Astrocyte (in vitro differentiated cells and primary cell): ENCODE data around the gene DYNLL1. TPM values are rescaled to one million over a fixed set of nuclear protein-coding genes. Genes with fewer than 3 reads are reported as not detected.
"Not testable (repeated sequence)": the region's sequence is repeated elsewhere in the genome, so short reads cannot be mapped to it uniquely, and the experiment has no call there.

Source experiments
- DNase-seq: peaks from one replicate; pipeline ENCODE4 v3.0.0-alpha.2; 2010; ENCODE audit warnings: low read depth
- FAIRE-seq: peaks from 2 replicates; lab custom pipeline; 2011; peaks lifted over from hg19 to GRCh38; lab: Jason Lieb, UNC
- H2AFZ ChIP-seq: 2 replicates; pipeline ENCODE4 v1.6.0; 2012; ENCODE audit warnings: low read depth, low read length, inconsistent platforms
- H3K27ac ChIP-seq: 2 replicates; pipeline ENCODE4 v1.5.1; 2011; ENCODE audit warnings: low read depth, low read length, inconsistent platforms
- H3K27me3 ChIP-seq: 2 replicates; pipeline ENCODE4 v1.6.0; 2011; ENCODE audit warnings: low read length, inconsistent platforms; ENCODE audit not compliant: insufficient read depth
- H3K36me3 ChIP-seq: 2 replicates; pipeline ENCODE4 v1.5.1; 2011; ENCODE audit warnings: low read length, inconsistent platforms; ENCODE audit not compliant: insufficient read depth
- H3K4me1 ChIP-seq: 2 replicates; pipeline ENCODE4 v1.5.1; 2011; ENCODE audit warnings: low read length, inconsistent platforms; ENCODE audit not compliant: insufficient read depth
- H3K4me2 ChIP-seq: 2 replicates; pipeline ENCODE4 v1.6.0; 2012; ENCODE audit warnings: low read length, inconsistent platforms
- H3K4me3 ChIP-seq: 2 replicates; pipeline ENCODE4 v1.5.1; 2011; ENCODE audit warnings: low read depth, mild to moderate bottlenecking, low read length, inconsistent platforms; ENCODE audit not compliant: insufficient read depth
- H3K79me2 ChIP-seq: 2 replicates; pipeline ENCODE4 v1.6.0; 2012; ENCODE audit warnings: mild to moderate bottlenecking, low read length, inconsistent platforms; ENCODE audit not compliant: insufficient read depth
- H3K9ac ChIP-seq: 2 replicates; pipeline ENCODE4 v1.6.0; 2012; ENCODE audit warnings: mild to moderate bottlenecking, low read length, inconsistent platforms
- H3K9me3 ChIP-seq: 2 replicates; pipeline ENCODE4 v1.5.1; 2012; ENCODE audit warnings: low read depth, mild to moderate bottlenecking, low read length, inconsistent platforms; ENCODE audit not compliant: insufficient read depth
- H4K20me1 ChIP-seq: 2 replicates; pipeline ENCODE4 v1.6.0; 2012; ENCODE audit warnings: low read length, inconsistent platforms; ENCODE audit not compliant: insufficient read depth
- H3K27ac Mint-ChIP-seq: one replicate; pipeline ENCODE4 v1.8.0; 2021; ENCODE audit warnings: mild to moderate bottlenecking, mixed read lengths; ENCODE audit not compliant: unreplicated experiment
- H3K27me3 Mint-ChIP-seq: one replicate; pipeline ENCODE4 v1.8.0; 2021; ENCODE audit warnings: low read depth, mixed read lengths; ENCODE audit not compliant: unreplicated experiment
- H3K36me3 Mint-ChIP-seq: one replicate; pipeline ENCODE4 v1.8.0; 2021; ENCODE audit warnings: low read depth, mixed read lengths; ENCODE audit not compliant: unreplicated experiment
- H3K4me1 Mint-ChIP-seq: one replicate; pipeline ENCODE4 v1.8.0; 2021; ENCODE audit warnings: low read depth, mixed read lengths; ENCODE audit not compliant: unreplicated experiment
- H3K4me3 Mint-ChIP-seq: one replicate; pipeline ENCODE4 v1.8.0; 2021; ENCODE audit warnings: mild to moderate bottlenecking, moderate library complexity, mixed read lengths; ENCODE audit not compliant: unreplicated experiment
- H3K9me3 Mint-ChIP-seq: one replicate; pipeline ENCODE4 v1.8.0; 2021; ENCODE audit warnings: mild to moderate bottlenecking, mixed read lengths; ENCODE audit not compliant: unreplicated experiment
- CTCF ChIP-seq: IDR thresholded peaks from 2 replicates; pipeline ENCODE4 v1.5.1; 2011; ENCODE audit warnings: low read depth, mild to moderate bottlenecking, inconsistent platforms, low read length, moderate library complexity; ENCODE audit not compliant: insufficient read depth
- EZH2 ChIP-seq: IDR thresholded peaks from 2 replicates; pipeline ENCODE4 v1.6.1; 2012; ENCODE audit warnings: mild to moderate bottlenecking, low read length, inconsistent platforms; ENCODE audit not compliant: insufficient read depth
- total RNA-seq: library from RNA; stranded (reverse); gene quantifications from 2 replicates; pipeline ENCODE4 v1.2.1, GENCODE V29; 2021

DYNLL1 gene
- total RNA-seq, 1 donor from 2014 or later = 500 TPM

GRCh38 chr12:120529641-120530417 lies 33.9 kb downstream of the DYNLL1 start:
- Histone ChIP-seq H3K9me3 (no peaks in the 10 kb centered on the region), H4K20me1 (peaks cover 2% of the 10 kb centered on the region), H3K9ac (peak overlapping the region; percentile 92), H3K4me3 (peak overlapping the region; percentile 85), H3K4me1 (peaks cover 9% of the 10 kb centered on the region), H3K79me2 (peaks cover 14% of the 10 kb centered on the region), H2AFZ (peak overlapping the region; percentile 80), H3K27ac (peak overlapping the region; percentile 96), H3K27me3 (no peaks in the 10 kb centered on the region), H3K4me2 (peak overlapping the region; percentile 90), H3K36me3 (no peaks in the 10 kb centered on the region)
- FAIRE-seq (no peak), DNase-seq (peak; percentile 42)
- Mint-ChIP-seq H3K27me3 (no peaks in the 10 kb centered on the region), H3K36me3 (no peaks in the 10 kb centered on the region), H3K4me3 (peak overlapping the region; percentile 100), H3K9me3 (no peaks in the 10 kb centered on the region), H3K27ac (peak overlapping the region; percentile 98), H3K4me1 (peaks cover 9% of the 10 kb centered on the region)
- TF ChIP-seq CTCF = peak; percentile 3
- TF ChIP-seq EZH2 = no peak

- FAIRE-seq, H3K9ac ChIP-seq, H3K9me3 Mint-ChIP-seq, H2AFZ ChIP-seq, H3K27ac Mint-ChIP-seq, H4K20me1 ChIP-seq, H3K4me3 ChIP-seq, H3K4me1 Mint-ChIP-seq, H3K4me3 Mint-ChIP-seq, H3K36me3 ChIP-seq, H3K27me3 Mint-ChIP-seq, H3K27me3 ChIP-seq, H3K27ac ChIP-seq, H3K36me3 Mint-ChIP-seq, H3K9me3 ChIP-seq, DNase-seq: not testable (repeated sequence)
- Histone ChIP-seq H3K79me2 (peaks cover 20% of the 10 kb centered on the region), H3K4me2 (peak overlapping the region; percentile 90), H3K4me1 (peaks cover 12% of the 10 kb centered on the region)
Observed at GRCh38 chr12:120530418-120530761, 34.5 kb downstream of the DYNLL1 start.

- H3K27me3 Mint-ChIP-seq = no peaks in the 10 kb centered on the region
- TF ChIP-seq EZH2 (no peak), CTCF (no peak)
- no peak overlapping the region for H3K27ac Mint-ChIP-seq
- Histone ChIP-seq H3K4me2 (no peak overlapping the region), H3K27me3 (no peaks in the 10 kb centered on the region), H3K4me3 (no peak overlapping the region), H3K79me2 (peaks cover 44% of the 10 kb centered on the region), H3K9me3 (no peaks in the 10 kb centered on the region), H3K27ac (no peak overlapping the region), H4K20me1 (peaks cover 31% of the 10 kb centered on the region), H3K9ac (no peak overlapping the region), H3K4me1 (peaks cover 26% of the 10 kb centered on the region), H2AFZ (no peak overlapping the region), H3K36me3 (peaks cover 2% of the 10 kb centered on the region)
- peaks cover 21% of the 10 kb centered on the region for H3K4me1 Mint-ChIP-seq
- peaks cover 3% of the 10 kb centered on the region for H3K36me3 Mint-ChIP-seq
- H3K9me3 Mint-ChIP-seq = no peaks in the 10 kb centered on the region
- no peak for FAIRE-seq
- no peak for DNase-seq
- H3K4me3 Mint-ChIP-seq = no peak overlapping the region
Observed at GRCh38 chr12:120532701-120533238, 36.9 kb downstream of the DYNLL1 start.
